ENCODE data around the gene CANT1.
A peak's percentile ranks its signal among the peaks of the same experiment; 100 is the strongest.

Gene CANT1

GRCh38 chr17:79009397-79010303 is at the start of gene CANT1:
TSS of gene CANT1 (minus strand) at chr17:79009764. CDS start at chr17:78997622, 12,142 bp downstream.
- peak; percentile 49 to 72 (median 64) for DNase-seq (ENCODE audit: low read depth in 4 of 4, low spot score in 1 of 4)

GRCh38 chr17:79057737-79058385 is 48.3 kb upstream of the CANT1 start:
- DNase-seq (ENCODE audit: low read depth in 4 of 4, low spot score in 1 of 4): no peak

- no peak for DNase-seq (ENCODE audit: low read depth in 4 of 4, low spot score in 1 of 4)
Observed at GRCh38 chr17:79055197-79055596, 45.6 kb upstream of the CANT1 start.

GRCh38 chr17:79054200-79054960 is 44.8 kb upstream of the CANT1 start:
- no peak for DNase-seq (ENCODE audit: low read depth in 4 of 4, low spot score in 1 of 4)

- no peak for DNase-seq (ENCODE audit: low read depth in 4 of 4, low spot score in 1 of 4)
Observed at GRCh38 chr17:79053251-79053925, 43.8 kb upstream of the CANT1 start.

- DNase-seq (ENCODE audit: low read depth in 4 of 4, low spot score in 1 of 4): no peak
Observed at GRCh38 chr17:79052131-79052530, 42.6 kb upstream of the CANT1 start.

- no peak for DNase-seq (ENCODE audit: low read depth in 4 of 4, low spot score in 1 of 4)
Observed at GRCh38 chr17:79051306-79051705, 41.7 kb upstream of the CANT1 start.

- no peak for DNase-seq (ENCODE audit: low read depth in 4 of 4, low spot score in 1 of 4)
Observed at GRCh38 chr17:79050551-79050950, 41.0 kb upstream of the CANT1 start.

- no peak for DNase-seq (ENCODE audit: low read depth in 4 of 4, low spot score in 1 of 4)
Observed at GRCh38 chr17:79049821-79050220, 40.3 kb upstream of the CANT1 start.

- no peak for DNase-seq (ENCODE audit: low read depth in 4 of 4, low spot score in 1 of 4)
Observed at GRCh38 chr17:79048826-79049755, 39.5 kb upstream of the CANT1 start.

GRCh38 chr17:79047923-79048825 is 38.6 kb upstream of the CANT1 start:
- DNase-seq (ENCODE audit: low read depth in 4 of 4, low spot score in 1 of 4): no peak

GRCh38 chr17:79047291-79047920 is 37.8 kb upstream of the CANT1 start:
- DNase-seq (ENCODE audit: low read depth in 4 of 4, low spot score in 1 of 4): no peak

- DNase-seq (ENCODE audit: low read depth in 4 of 4, low spot score in 1 of 4): no peak
Observed at GRCh38 chr17:79046916-79047280, 37.3 kb upstream of the CANT1 start.

- DNase-seq (ENCODE audit: low read depth in 4 of 4, low spot score in 1 of 4): no peak
Observed at GRCh38 chr17:79046197-79046915, 36.8 kb upstream of the CANT1 start.

- peak; percentile 30 to 43 (median 38) for DNase-seq (ENCODE audit: low read depth in 4 of 4, low spot score in 1 of 4)
Observed at GRCh38 chr17:79045842-79046196, 36.3 kb upstream of the CANT1 start.

- no peak for DNase-seq (ENCODE audit: low read depth in 4 of 4, low spot score in 1 of 4)
Observed at GRCh38 chr17:79045001-79045729, 35.6 kb upstream of the CANT1 start.

- DNase-seq (ENCODE audit: low read depth in 4 of 4, low spot score in 1 of 4): no peak
Observed at GRCh38 chr17:79044462-79044861, 34.9 kb upstream of the CANT1 start.
